Lower leg skin (tissue), 4 donors: ENCODE measurements around the gene INO80B. TPM values are rescaled to one million over a fixed set of nuclear protein-coding genes. Genes with fewer than 3 reads are reported as not detected.
A peak's percentile ranks its signal among the peaks of the same experiment; 100 is the strongest.

ENCODE experiments used
- DNase-seq, 2 donors: peaks; one replicate each; pipeline ENCODE4 v3.0.0-alpha.2; 2019; ENCODE audit warnings: low spot score in 2 of 2
- H3K4me3 ChIP-seq: fragments of 200-600 bp; sonication (generic); 2 replicates; pipeline ENCODE4 v1.5.1; 2017; ENCODE audit warnings: mild to moderate bottlenecking, low read depth; ENCODE audit not compliant: poor library complexity, severe bottlenecking
- CTCF ChIP-seq, 3 donors: fragments of 450-650 bp; IDR thresholded peaks; one replicate each; pipeline ENCODE4 v1.5.1; 2016; ENCODE audit warnings: antibody characterized with exemption in 3 of 3, mild to moderate bottlenecking in 3 of 3, moderate library complexity in 2 of 3
- POLR2A ChIP-seq, 2 donors: fragments of 450-650 bp; IDR thresholded peaks; one replicate each; pipeline ENCODE4 v1.6.1; 2016 to 2017; ENCODE audit warnings: antibody characterized with exemption in 2 of 2, mild to moderate bottlenecking in 1 of 2, moderate library complexity in 1 of 2
- WGBS, 2 donors: methylation state at CpG; one replicate each; pipeline ENCODE4 v1.1.5; 2018; 5-methylcytosine and 5-hydroxymethylcytosine counted together
- intact Hi-C: fragments of 100-400 bp; cut with DNase I; formaldehyde crosslinking; loops from one replicate; pipeline ENCODE4 v1.15.0; 2023; ENCODE audit warnings: low total_unique reads
- total RNA-seq, 4 donors: library from RNA; depleted of rRNA; stranded (reverse); fragments of >200 nt; gene quantifications; one replicate each; pipeline ENCODE4 v1.1.0, GENCODE V29; 2016

INO80B gene
- total RNA-seq, 4 donors from 2014 or later = 19.3 to 39.6 (median 31.8) TPM

- WGBS, 2 donors = 64 to 75% methylated on average over 2 of the region's 2 CpGs
- no peak for DNase-seq
- intact Hi-C loops = no loop called here
Observed at GRCh38 chr2:74448771-74449170, 6.1 kb upstream of the INO80B start.

GRCh38 chr2:74450570-74451190, 4.2 kb upstream of the INO80B start:
- WGBS, 2 donors = 87 to 90% methylated on average over 3 of the region's 3 CpGs
- no peak overlapping the region for H3K4me3 ChIP-seq
- intact Hi-C loops = no loop called here
- no peak for TF ChIP-seq CTCF (IDR thresholded peaks at IDR 0.05)
- no peak for TF ChIP-seq POLR2A (IDR thresholded peaks at IDR 0.05)
- DNase-seq = no peak

More at GRCh38 chr2:74448771-74449170, 6.1 kb upstream of the INO80B start:
- H3K4me3 ChIP-seq = no peak overlapping the region
- TF ChIP-seq POLR2A (IDR thresholded peaks at IDR 0.05) (no peak), CTCF (IDR thresholded peaks at IDR 0.05) (no peak)

- 0 to 2% methylated on average over 13 to 22 of the region's 27 CpGs for WGBS, 2 donors
- H3K4me3 ChIP-seq = peak overlapping the region; percentile 54
- intact Hi-C loops = no loop called here
- no peak for DNase-seq
- TF ChIP-seq POLR2A (IDR thresholded peaks at IDR 0.05) (no peak), CTCF (IDR thresholded peaks at IDR 0.05) (no peak)
Observed at GRCh38 chr2:74457129-74457548, 2.3 kb downstream of the INO80B start.

- 0 to 1% methylated on average over 22 to 33 of the region's 46 CpGs for WGBS, 2 donors
- TF ChIP-seq CTCF (IDR thresholded peaks at IDR 0.05) = no peak
- TF ChIP-seq POLR2A (IDR thresholded peaks at IDR 0.05) = no peak
- intact Hi-C loops = no loop called here
- H3K4me3 ChIP-seq = peak overlapping the region; percentile 54
- DNase-seq = peak; percentile 57 to 95
Observed at GRCh38 chr2:74457549-74458131, 2.8 kb downstream of the INO80B start.

GRCh38 chr2:74458132-74458937, 3.4 kb downstream of the INO80B start, which contains the start of gene WBP1:
Gene WBP1 (plus strand): TSS chr2:74458438. CDS start chr2:74458603, 165 bp downstream.
- no peak for TF ChIP-seq CTCF (IDR thresholded peaks at IDR 0.05)
- WGBS, 2 donors = 1% methylated on average over 28 to 33 of the region's 38 CpGs
- intact Hi-C loops = no loop called here
- H3K4me3 ChIP-seq = peak within 1 kb of the TSS; percentile 54
- DNase-seq = peak; percentile 100
